Measurements from ENCODE around the gene NEURL4.
A peak's percentile ranks its signal among the peaks of the same experiment; 100 is the strongest.

DNA sequence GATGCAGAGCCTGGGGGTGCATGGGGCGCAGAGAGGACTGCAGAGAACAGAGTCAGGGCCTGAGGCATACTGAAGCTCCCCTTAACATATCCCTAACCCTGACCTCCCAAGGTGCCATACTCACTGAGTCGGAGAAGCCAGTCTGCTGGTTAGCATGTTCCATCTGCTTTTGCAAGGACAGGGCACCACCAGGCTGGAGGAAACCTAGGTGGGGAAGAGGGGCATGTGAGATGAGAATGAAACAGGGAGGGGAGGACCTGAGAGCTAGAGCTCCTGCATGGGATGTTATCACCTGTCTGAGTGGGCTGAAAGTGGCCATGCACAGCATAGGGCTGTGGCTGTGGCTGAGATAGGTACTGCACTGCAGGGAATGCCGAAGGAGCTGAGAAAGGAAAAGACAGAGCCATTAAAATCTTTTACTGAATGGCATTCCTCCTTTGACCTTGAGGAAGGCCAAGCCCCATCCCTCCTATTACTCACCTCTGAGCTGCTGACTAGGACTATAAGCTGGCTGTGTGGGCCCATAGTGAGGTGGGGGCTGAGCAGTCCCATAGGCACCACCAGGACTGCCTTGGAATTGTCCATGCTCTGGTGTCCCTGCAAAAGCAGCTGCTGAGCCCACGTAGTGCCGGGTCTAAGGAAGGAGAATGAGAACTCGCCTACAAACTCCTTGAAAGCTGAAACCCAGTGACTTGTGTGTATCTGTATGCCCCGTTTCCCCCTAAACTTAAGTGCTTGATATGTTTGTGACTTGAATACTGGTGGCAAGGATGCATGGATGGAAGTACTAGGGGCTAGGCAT is 15.8 kb downstream of the NEURL4 start:
- TF ChIP-seq CTCF (IDR thresholded peaks at IDR 0.05) (peak in 2 of 6 experiments; percentile 8 to 25), POLR2A (IDR thresholded peaks at IDR 0.05) (no peak)

Measured in Peyer's patch (tissue), 4 donors.